ENCODE results near the gene RTN4RL1.

RTN4RL1 gene

GRCh38 chr17:2058586-2059546 lies 33.7 kb upstream of the RTN4RL1 start:
- peak; percentile 60 for DNase-seq (ENCODE audit: low spot score)

DNA sequence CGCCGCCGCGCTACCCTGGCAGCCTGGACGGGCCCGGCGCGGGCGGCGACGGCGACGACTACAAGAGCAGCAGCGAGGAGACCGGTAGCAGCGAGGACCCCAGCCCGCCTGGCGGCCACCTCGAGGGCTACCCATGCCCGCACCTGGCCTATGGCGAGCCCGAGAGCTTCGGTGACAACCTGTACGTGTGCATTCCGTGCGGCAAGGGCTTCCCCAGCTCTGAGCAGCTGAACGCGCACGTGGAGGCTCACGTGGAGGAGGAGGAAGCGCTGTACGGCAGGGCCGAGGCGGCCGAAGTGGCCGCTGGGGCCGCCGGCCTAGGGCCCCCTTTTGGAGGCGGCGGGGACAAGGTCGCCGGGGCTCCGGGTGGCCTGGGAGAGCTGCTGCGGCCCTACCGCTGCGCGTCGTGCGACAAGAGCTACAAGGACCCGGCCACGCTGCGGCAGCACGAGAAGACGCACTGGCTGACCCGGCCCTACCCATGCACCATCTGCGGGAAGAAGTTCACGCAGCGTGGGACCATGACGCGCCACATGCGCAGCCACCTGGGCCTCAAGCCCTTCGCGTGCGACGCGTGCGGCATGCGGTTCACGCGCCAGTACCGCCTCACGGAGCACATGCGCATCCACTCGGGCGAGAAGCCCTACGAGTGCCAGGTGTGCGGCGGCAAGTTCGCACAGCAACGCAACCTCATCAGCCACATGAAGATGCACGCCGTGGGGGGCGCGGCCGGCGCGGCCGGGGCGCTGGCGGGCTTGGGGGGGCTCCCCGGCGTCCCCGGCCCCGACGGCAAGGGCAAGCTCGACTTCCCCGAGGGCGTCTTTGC lies 32.8 kb upstream of the RTN4RL1 start:
- no peak for DNase-seq (ENCODE audit: low spot score)

GRCh38 chr17:2057175-2057759 lies 32.1 kb upstream of the RTN4RL1 start:
- DNase-seq (ENCODE audit: low spot score) = no peak

GRCh38 chr17:2056206-2057174 lies 31.4 kb upstream of the RTN4RL1 start:
- DNase-seq (ENCODE audit: low spot score) = peak; percentile 57

- DNase-seq (ENCODE audit: low spot score) = no peak
Observed at GRCh38 chr17:2055292-2056205, 30.4 kb upstream of the RTN4RL1 start.

GRCh38 chr17:2054512-2055291 lies 29.6 kb upstream of the RTN4RL1 start, which contains the start of gene HIC1:
Gene HIC1, plus strand, starts transcription at chr17:2055103. Its CDS starts 1,588 bp downstream, at chr17:2056691.
- DNase-seq (ENCODE audit: low spot score) = peak; percentile 79

GRCh38 chr17:2054262-2054511 lies 29.1 kb upstream of the RTN4RL1 start:
- DNase-seq (ENCODE audit: low spot score) = no peak

- DNase-seq (ENCODE audit: low spot score) = peak; percentile 75
Observed at GRCh38 chr17:2053380-2054261, 28.5 kb upstream of the RTN4RL1 start.

- DNase-seq (ENCODE audit: low spot score) = no peak
Observed at GRCh38 chr17:2051933-2052559, 26.9 kb upstream of the RTN4RL1 start.

DNA sequence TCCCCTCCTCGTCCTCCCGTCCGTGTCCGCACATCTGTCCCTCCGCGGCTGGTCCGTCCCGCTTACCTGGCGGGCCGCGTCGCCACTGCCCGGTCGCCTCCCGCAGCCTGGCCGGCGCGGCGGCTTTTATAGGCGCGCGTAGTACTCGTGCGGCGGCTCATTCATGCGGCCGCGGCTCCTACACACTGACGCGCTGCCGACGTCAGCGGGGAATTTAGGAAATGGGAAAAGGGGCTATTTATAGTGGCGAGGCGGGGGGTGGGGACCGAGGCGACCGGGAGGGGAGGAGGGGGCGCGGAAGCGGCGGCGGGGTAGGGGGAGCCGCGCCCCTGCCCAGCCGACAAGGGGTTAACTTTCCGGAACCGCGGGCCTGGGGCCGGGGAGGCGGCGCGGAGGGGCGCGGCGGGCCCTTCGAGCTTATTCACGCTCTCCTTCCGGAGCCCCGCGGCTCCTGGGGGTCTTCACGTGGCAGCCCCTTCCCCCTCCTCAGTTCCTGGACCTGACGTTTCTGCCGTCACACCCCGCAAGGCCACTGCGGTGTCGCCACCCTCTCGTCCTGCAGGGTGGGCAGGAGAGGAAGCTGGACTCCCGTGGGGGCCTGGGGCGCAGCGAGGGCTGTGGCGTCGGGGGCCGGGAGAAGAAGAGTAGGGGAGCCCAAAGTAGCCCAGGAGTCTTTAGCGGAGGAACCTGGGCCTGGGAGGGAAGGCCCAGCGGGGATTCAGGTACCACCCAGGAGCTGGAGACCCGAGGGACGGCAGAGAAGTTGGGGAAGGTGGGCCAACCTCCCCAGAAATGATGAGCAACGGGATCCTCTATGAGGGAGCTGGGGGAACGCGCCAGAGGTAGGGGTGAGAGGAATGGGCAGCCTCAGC lies 26.2 kb upstream of the RTN4RL1 start:
- no peak for DNase-seq (ENCODE audit: low spot score)

DNA sequence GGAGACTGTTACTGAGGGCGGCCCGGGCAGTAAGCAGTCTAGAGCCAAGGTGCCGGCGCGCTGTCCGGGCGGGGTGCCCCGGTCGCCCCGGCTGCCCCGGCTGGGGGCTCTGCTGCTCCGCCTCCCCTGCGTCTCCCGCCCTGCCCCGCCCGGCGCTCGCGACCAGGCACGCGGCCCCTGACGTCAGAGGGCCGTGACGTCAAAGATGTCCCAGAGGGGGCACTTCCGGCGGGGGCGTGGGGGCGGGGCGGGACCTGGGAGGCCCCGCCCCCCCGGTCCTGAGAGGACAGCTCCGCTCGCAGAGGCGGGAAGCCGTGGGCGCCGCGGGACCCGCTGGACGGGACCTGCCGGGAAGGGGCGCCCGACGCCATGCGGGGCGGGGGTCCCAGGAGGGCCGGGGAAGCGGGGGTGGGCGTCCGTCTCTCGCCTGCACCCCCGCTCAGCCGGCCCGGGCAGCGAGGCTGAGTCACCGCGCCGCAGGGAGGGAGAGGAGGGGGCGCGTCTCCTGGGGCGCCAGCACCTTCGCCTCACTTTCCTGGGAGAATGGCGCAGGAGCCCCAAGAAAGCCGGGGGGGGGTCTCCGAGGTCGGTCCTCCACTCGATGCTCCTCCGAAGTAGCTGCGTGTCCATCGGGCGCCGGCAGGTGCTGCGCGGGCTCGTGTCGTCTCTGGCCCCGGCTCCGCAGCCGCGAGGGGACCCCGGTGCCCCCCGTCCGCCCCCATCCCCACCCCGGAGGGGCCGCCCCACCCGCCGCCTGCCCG lies 25.3 kb upstream of the RTN4RL1 start:
- DNase-seq (ENCODE audit: low spot score) = peak; percentile 68

- peak; percentile 93 for DNase-seq (ENCODE audit: low spot score)
Observed at GRCh38 chr17:2049333-2050299, 24.5 kb upstream of the RTN4RL1 start.

- DNase-seq (ENCODE audit: low spot score) = no peak
Observed at GRCh38 chr17:2048805-2049204, 23.7 kb upstream of the RTN4RL1 start.

DNA sequence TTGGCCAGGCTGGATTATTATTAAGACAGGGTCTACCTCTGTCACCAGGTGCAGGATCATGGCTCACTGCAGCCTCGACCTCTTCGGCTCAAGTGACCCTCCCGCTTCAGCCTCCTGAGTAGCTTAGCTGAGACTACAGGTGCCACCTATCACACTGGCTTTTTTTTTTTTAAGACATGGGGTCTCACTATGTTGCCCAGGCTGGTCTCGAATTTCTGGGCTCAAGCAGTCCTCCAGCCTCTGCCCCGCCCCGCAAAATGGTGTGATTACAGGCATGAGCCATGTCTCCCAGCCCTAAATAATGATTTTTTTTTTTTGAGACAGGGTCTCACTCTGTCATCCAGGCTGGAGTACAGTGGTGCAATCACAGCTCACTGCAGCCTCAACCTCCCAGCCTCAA lies 22.5 kb upstream of the RTN4RL1 start:
- no peak for DNase-seq (ENCODE audit: low spot score)

GRCh38 chr17:2044263-2044894 lies 19.2 kb upstream of the RTN4RL1 start:
- no peak for DNase-seq (ENCODE audit: low spot score)
